ENCODE data around the gene AP2B1.

DNA sequence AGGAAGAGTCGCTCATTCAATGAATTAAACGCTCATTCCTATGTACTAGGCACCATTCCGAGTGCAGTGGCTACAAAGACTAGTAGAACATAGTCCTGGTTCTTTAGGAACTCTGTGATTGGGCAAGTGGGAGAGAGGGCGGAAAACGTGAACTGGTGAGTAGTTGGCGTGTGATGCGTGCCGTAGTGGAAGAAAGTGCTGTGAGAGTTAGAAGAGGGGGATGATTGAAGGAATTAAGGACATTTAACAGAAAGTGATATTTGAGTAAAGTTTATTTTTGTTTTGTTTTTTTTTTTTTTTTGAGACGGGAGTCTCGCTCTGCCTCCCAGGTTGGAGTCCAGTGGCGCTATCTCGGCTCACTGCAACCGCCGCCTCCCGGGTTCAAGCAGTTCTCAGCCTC lies 18.6 kb upstream of the AP2B1 start:
- TF ChIP-seq CTCF (IDR thresholded peaks at IDR 0.05 in 2 of 3, conservative IDR thresholded peaks at IDR 0.05 in 1 of 3; ENCODE audit: borderline replicate concordance in 1 of 3, insufficient read depth in 1 of 3, low read depth in 2 of 3, low read length in 2 of 3) (no peak), EZH2 (IDR thresholded peaks at IDR 0.05) (no peak), JUND (IDR thresholded peaks at IDR 0.05) (no peak), YY1 (IDR thresholded peaks at IDR 0.05; ENCODE audit: extremely low read depth, insufficient replicate concordance, low read depth, low read length) (no peak)
